ENCODE data around the gene MEX3C. TPM values are rescaled to one million over a fixed set of nuclear protein-coding genes. Genes with fewer than 3 reads are reported as not detected.

MEX3C gene
- total RNA-seq, 1 experiment from 2014 or later = 45.0 TPM

GRCh38 chr18:51153659-51154371 is 43.7 kb downstream of the MEX3C start:
- ATAC-seq (no peak), DNase-seq (ENCODE audit: low read depth, low spot score) (no peak)
- Histone ChIP-seq H3K36me3 (ENCODE audit: control insufficient read depth in 1 of 2, insufficient read depth in 2 of 2, low read length in 2 of 2) (no peaks in the 10 kb centered on the region), H3K9me2 (ENCODE audit: insufficient read depth) (no peaks in the 10 kb centered on the region), H3K27me3 (ENCODE audit: insufficient read depth, low read length) (no peaks in the 10 kb centered on the region), H3K27ac (ENCODE audit: low read depth, low read length) (no peak overlapping the region), H2AFZ (ENCODE audit: low read depth, low read length, poor library complexity, severe bottlenecking) (no peak overlapping the region), H4K20me1 (ENCODE audit: insufficient read depth) (no peaks in the 10 kb centered on the region), H3K79me2 (ENCODE audit: insufficient read depth, low read length) (no peaks in the 10 kb centered on the region), H3K4me1 (ENCODE audit: control insufficient read depth in 1 of 2, insufficient read depth in 2 of 2, low read length in 2 of 2) (peaks cover 0 to 8% of the 10 kb centered on the region in 2 experiments; a peak in 2 of 4 replicates), H3K4me3 (replicated peaks in 1 of 2; ENCODE audit: low read depth in 1 of 2, low read length in 2 of 2) (no peak overlapping the region), H3K4me2 (ENCODE audit: low read length) (no peak overlapping the region), H3K9me3 (ENCODE audit: control insufficient read depth in 1 of 2, insufficient read depth in 1 of 2, low read depth in 1 of 2, low read length in 2 of 2) (no peaks in the 10 kb centered on the region), H3K9ac (ENCODE audit: low read length) (no peak overlapping the region)
- BruUV-seq (replicated peaks) = no TSS peak
- intact Hi-C loops (cut with micrococcal nuclease) = no loop called here
- ChIA-PET CTCF (no interaction called here), RAD21 (ENCODE audit: low non-redundant PET in 1 of 2, low total read pairs in 2 of 2, uncharacterized antibody in 2 of 2, unreplicated experiment in 2 of 2) (no interaction called here), POLR2A (no interaction called here)
- TF ChIP-seq TCF7L2 (IDR thresholded peaks at IDR 0.05; ENCODE audit: borderline replicate concordance, extremely low read depth, insufficient read depth, insufficient read length) (no peak), CBX3 (IDR thresholded peaks at IDR 0.05; ENCODE audit: low read depth) (no peak), REST (IDR thresholded peaks at IDR 0.05; ENCODE audit: low read depth) (no peak), SP1 (IDR thresholded peaks at IDR 0.05; ENCODE audit: low read depth) (no peak), ELF1 (IDR thresholded peaks at IDR 0.05; ENCODE audit: borderline replicate concordance, low read depth) (no peak), EZH2 (IDR thresholded peaks at IDR 0.05) (no peak), ZBTB33 (IDR thresholded peaks at IDR 0.05; ENCODE audit: extremely low read depth, insufficient replicate concordance, low read length) (no peak), ZFX (IDR thresholded peaks at IDR 0.05) (no peak), EGR1 (IDR thresholded peaks at IDR 0.05; ENCODE audit: low read depth) (no peak), JUND (IDR thresholded peaks at IDR 0.05) (no peak), ZNF274 (IDR thresholded peaks at IDR 0.05; ENCODE audit: low read depth, low read length) (no peak), SRF (IDR thresholded peaks at IDR 0.05; ENCODE audit: low read depth) (no peak)
- TF ChIP-seq, protein P1, sequence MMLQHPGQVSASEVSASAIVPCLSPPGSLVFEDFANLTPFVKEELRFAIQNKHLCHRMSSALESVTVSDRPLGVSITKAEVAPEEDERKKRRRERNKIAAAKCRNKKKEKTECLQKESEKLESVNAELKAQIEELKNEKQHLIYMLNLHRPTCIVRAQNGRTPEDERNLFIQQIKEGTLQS (IDR thresholded peaks at IDR 0.05) = no peak
- TF ChIP-seq, protein P2, sequence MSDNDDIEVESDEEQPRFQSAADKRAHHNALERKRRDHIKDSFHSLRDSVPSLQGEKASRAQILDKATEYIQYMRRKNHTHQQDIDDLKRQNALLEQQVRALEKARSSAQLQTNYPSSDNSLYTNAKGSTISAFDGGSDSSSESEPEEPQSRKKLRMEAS (IDR thresholded peaks at IDR 0.05) = no peak
